H1 (cell line): Measurements from ENCODE around the gene USP13. TPM values are rescaled to one million over a fixed set of nuclear protein-coding genes. Genes with fewer than 3 reads are reported as not detected.

Experiments
- CTCF ChIA-PET: fragments of 300-600 bp; sonication (Branson Sonifier 250); formaldehyde crosslinking; loops from one replicate; lab custom pipeline; 2021; ENCODE audit not compliant: partially characterized antibody; lab: Charles Lee
- POLR2A ChIA-PET: fragments of 300-600 bp; sonication (Branson Sonifier 250); formaldehyde crosslinking; loops from one replicate; lab custom pipeline; 2021; ENCODE audit warnings: inconsistent platforms; ENCODE audit not compliant: partially characterized antibody; lab: Charles Lee
- DNase-seq, 2 experiments: peaks; one replicate each; pipeline versions ENCODE4 v3.0.0 to v3.0.0-alpha.2; 2010 to 2022; ENCODE audit warnings: low spot score in 2 of 2, low read depth in 1 of 2, mixed read lengths in 1 of 2
- FAIRE-seq: peaks from 2 replicates; lab custom pipeline; 2011; peaks lifted over from hg19 to GRCh38; lab: Jason Lieb, UNC
- H2AFZ ChIP-seq: 2 replicates; pipeline ENCODE4 v1.8.1; 2012; ENCODE audit warnings: low read length, inconsistent platforms
- H2AK5ac ChIP-seq: 2 replicates; pipeline ENCODE4 v1.6.1; 2013; ENCODE audit warnings: low read depth, low read length
- H2BK120ac ChIP-seq: replicated peaks from 2 replicates; pipeline ENCODE3; 2013; ENCODE audit warnings: low read depth, low read length, inconsistent platforms
- H2BK12ac ChIP-seq: 2 replicates; pipeline ENCODE4 v1.6.1; 2013; ENCODE audit warnings: low read depth, low read length
- H2BK15ac ChIP-seq: 2 replicates; pipeline ENCODE4 v1.6.1; 2013; ENCODE audit warnings: low read length
- H2BK20ac ChIP-seq: 2 replicates; pipeline ENCODE4 v1.6.1; 2013; ENCODE audit warnings: low read length
- H2BK5ac ChIP-seq: 2 replicates; pipeline ENCODE4 v1.6.1; 2013; ENCODE audit warnings: low read depth, low read length
- H3K14ac ChIP-seq: 2 replicates; pipeline ENCODE4 v1.6.1; 2013; ENCODE audit warnings: inconsistent platforms; ENCODE audit not compliant: insufficient read length
- H3K18ac ChIP-seq: 2 replicates; pipeline ENCODE4 v1.6.1; 2013; ENCODE audit warnings: low read length; ENCODE audit errors: extremely low read depth
- H3K23ac ChIP-seq: 2 replicates; pipeline ENCODE4 v1.6.1; 2013; ENCODE audit warnings: inconsistent platforms; ENCODE audit not compliant: insufficient read length
- H3K23me2 ChIP-seq: 2 replicates; pipeline ENCODE4 v1.6.1; 2013; ENCODE audit warnings: low read depth, low read length
- H3K27ac ChIP-seq: 2 replicates; pipeline ENCODE4 v1.6.1; 2011; ENCODE audit warnings: low read depth, low read length, inconsistent platforms
- H3K27me3 ChIP-seq, 4 experiments: replicated peaks in 1 of 4; 1 replicate in 1 of 4; 2 replicates in 3 of 4; pipeline versions ENCODE4 v1.6.1 to v1.8.1; 2011 to 2013; ENCODE audit warnings: low read length in 3 of 4, mild to moderate bottlenecking in 3 of 4, inconsistent platforms in 2 of 4, mixed read lengths in 2 of 4, moderate library complexity in 1 of 4; ENCODE audit not compliant: control insufficient read depth in 3 of 4, insufficient read depth in 3 of 4; ENCODE audit errors: extremely low read depth in 1 of 4
- H3K36me3 ChIP-seq, 4 experiments: 2 replicates each; pipeline versions ENCODE4 v1.6.1 to v1.8.1; 2011 to 2013; ENCODE audit warnings: mild to moderate bottlenecking in 4 of 4, low read length in 3 of 4, moderate library complexity in 2 of 4, control low read depth in 1 of 4, inconsistent platforms in 1 of 4; ENCODE audit not compliant: insufficient read depth in 4 of 4, control insufficient read depth in 2 of 4
- H3K4ac ChIP-seq: replicated peaks from 2 replicates; pipeline ENCODE3; 2013; ENCODE audit warnings: low read length, low read depth, mixed read lengths, inconsistent platforms; ENCODE audit not compliant: insufficient read length
- H3K4me1 ChIP-seq, 4 experiments: replicated peaks in 1 of 4; 1 replicate in 1 of 4; 2 replicates in 3 of 4; pipeline versions ENCODE4 v1.6.1 to v1.8.1; 2011 to 2013; ENCODE audit warnings: low read length in 3 of 4, inconsistent platforms in 2 of 4, mixed read lengths in 1 of 4; ENCODE audit not compliant: insufficient read depth in 4 of 4, control insufficient read depth in 3 of 4
- H3K4me2 ChIP-seq, 2 experiments: 2 replicates each; pipeline versions ENCODE4 v1.6.1 to v1.8.1; 2011 to 2013; ENCODE audit warnings: low read depth in 2 of 2, low read length in 2 of 2, control low read depth in 1 of 2, inconsistent platforms in 1 of 2, mild to moderate bottlenecking in 1 of 2; ENCODE audit not compliant: insufficient read depth in 1 of 2
- H3K4me3 ChIP-seq, 4 experiments: fragments of 200-600, 300-600 bp in 1 of 4; sonication (generic), shearing (Covaris generic), sonication (Bioruptor Twin) in 1 of 4; 2 replicates each; pipeline versions ENCODE4 v1.5.1 to v1.8.1; 2011 to 2016; ENCODE audit warnings: low read length in 4 of 4, low read depth in 3 of 4, control low read depth in 2 of 4, inconsistent platforms in 2 of 4, mild to moderate bottlenecking in 2 of 4, mixed read lengths in 1 of 4, moderate library complexity in 1 of 4; ENCODE audit not compliant: insufficient read depth in 2 of 4; ENCODE audit errors: extremely low read depth in 1 of 4
- H3K56ac ChIP-seq: replicated peaks from 2 replicates; pipeline ENCODE3; 2013; ENCODE audit warnings: low read depth, mild to moderate bottlenecking, mixed read lengths, low read length, inconsistent platforms; ENCODE audit not compliant: insufficient read length
- H3K79me1 ChIP-seq: 2 replicates; pipeline ENCODE4 v1.6.1; 2013; ENCODE audit warnings: low read depth, low read length, control low read depth
- H3K79me2 ChIP-seq, 2 experiments: 2 replicates each; pipeline versions ENCODE4 v1.6.1 to v1.8.1; 2012 to 2013; ENCODE audit warnings: low read length in 2 of 2, mild to moderate bottlenecking in 2 of 2, inconsistent platforms in 1 of 2; ENCODE audit not compliant: insufficient read depth in 2 of 2, control insufficient read depth in 1 of 2
- H3K9ac ChIP-seq, 4 experiments: replicated peaks in 1 of 4; 1 replicate in 1 of 4; 2 replicates in 3 of 4; pipeline versions ENCODE4 v1.6.1 to v1.8.1; 2011 to 2013; ENCODE audit warnings: low read depth in 3 of 4, low read length in 3 of 4, control low read depth in 2 of 4, mild to moderate bottlenecking in 2 of 4, moderate library complexity in 2 of 4, inconsistent platforms in 1 of 4; ENCODE audit errors: extremely low read depth in 1 of 4
- H3K9me3 ChIP-seq, 2 experiments: 2 replicates each; pipeline versions ENCODE4 v1.6.1 to v1.8.1; 2012 to 2013; ENCODE audit warnings: mild to moderate bottlenecking in 2 of 2, moderate library complexity in 2 of 2, control low read depth in 1 of 2, inconsistent platforms in 1 of 2, low read depth in 1 of 2, low read length in 1 of 2, mixed read lengths in 1 of 2; ENCODE audit not compliant: insufficient read depth in 2 of 2
- H4K20me1 ChIP-seq, 2 experiments: replicated peaks in 1 of 2; 2 replicates each; pipeline versions ENCODE3 to v1.8.1; 2011 to 2013; ENCODE audit warnings: inconsistent platforms in 2 of 2, low read length in 2 of 2, mild to moderate bottlenecking in 1 of 2; ENCODE audit not compliant: insufficient read depth in 2 of 2, control insufficient read depth in 1 of 2
- H4K5ac ChIP-seq: 2 replicates; pipeline ENCODE4 v1.6.1; 2013; ENCODE audit warnings: low read length, low read depth, mixed read lengths, inconsistent platforms; ENCODE audit not compliant: insufficient read length
- H4K8ac ChIP-seq: 2 replicates; pipeline ENCODE4 v1.8.0; 2013; ENCODE audit warnings: mild to moderate bottlenecking, moderate library complexity, low read length, inconsistent platforms; ENCODE audit not compliant: insufficient read depth; ENCODE audit errors: extremely low read depth
- H4K91ac ChIP-seq: replicated peaks from 2 replicates; pipeline ENCODE3; 2013; ENCODE audit warnings: low read length, mixed read lengths, inconsistent platforms; ENCODE audit not compliant: insufficient read length
- CHD1 ChIP-seq: IDR thresholded peaks from 2 replicates; pipeline ENCODE4 v1.6.1; 2012; ENCODE audit warnings: low read depth, low read length, improper control_type of control experiment
- CTBP2 ChIP-seq: IDR thresholded peaks from 2 replicates; pipeline ENCODE4 v1.7.0; 2011; ENCODE audit warnings: borderline replicate concordance, mild to moderate bottlenecking, moderate library complexity, mixed read lengths, low read length; ENCODE audit not compliant: insufficient read depth, insufficient read length
- NANOG ChIP-seq: IDR thresholded peaks from 2 replicates; pipeline ENCODE4 v1.6.1; 2011; ENCODE audit warnings: low read length, low read depth, mild to moderate bottlenecking, inconsistent platforms; ENCODE audit not compliant: insufficient read depth, poor library complexity, severe bottlenecking
- RNF2 ChIP-seq: fragments of 200-900, 300-1000 bp; sonication (generic); IDR thresholded peaks from 2 replicates; pipeline ENCODE4 v1.7.1; 2016; ENCODE audit warnings: borderline replicate concordance, low read depth, mild to moderate bottlenecking, antibody characterized with exemption, low read length; ENCODE audit not compliant: poor library complexity, severe bottlenecking; ENCODE audit errors: missing control alignments
- WGBS, 2 experiments: shearing (Covaris generic) in 1 of 2; methylation state at CpG; one replicate each; pipeline versions ENCODE4 v1.1.6 to v1.1.7; 2013 to 2015; ENCODE audit warnings: low lambda C conversion rate in 2 of 2, mixed read lengths in 2 of 2, inconsistent platforms in 1 of 2, low coverage in 1 of 2, missing lambda C conversion rate in 1 of 2; ENCODE audit not compliant: insufficient replicate concordance in 2 of 2, insufficient coverage in 1 of 2, insufficient read length in 1 of 2; ENCODE audit errors: extremely low coverage in 1 of 2, missing lambda C conversion rate in 1 of 2; 5-methylcytosine and 5-hydroxymethylcytosine counted together
- polyA plus RNA-seq, 7 experiments: library from polyadenylated mRNA; depleted of rRNA in 3 of 7; stranded (reverse) in 5 of 7; unstranded in 2 of 7; fragments of >200 nt in 5 of 7; fragments of 200-250 nt in 2 of 7; gene quantifications; 1 replicate in 5 of 7; 2 replicates in 1 of 7; 4 replicates in 1 of 7; pipeline versions ENCODE4 v1.2.1 to v1.2.3, GENCODE V29; 2011 to 2013; ENCODE audit warnings: missing spikeins in 2 of 7, mixed read lengths in 2 of 7
- total RNA-seq: library from RNA; stranded (reverse); fragmentation: NEBNext Ultra II Directional; extraction: Animal tissue kit (Norgen Biotek cat#: 25700); gene quantifications from 2 replicates; pipeline ENCODE4 v1.2.1, GENCODE V29; 2021
- TF ChIP-seq, protein P1 (sequence below): IDR thresholded peaks from 2 replicates; pipeline ENCODE4 v1.6.1; 2011; ENCODE audit warnings: low read depth, mild to moderate bottlenecking, low read length; ENCODE audit not compliant: insufficient read depth

The USP13 gene
- total and polyA plus RNA-seq, 2 of the 8 experiments (the other 6 are each of a cell fraction or from before 2014, with no cell fraction given): 7.9 to 25.9 TPM

DNA sequence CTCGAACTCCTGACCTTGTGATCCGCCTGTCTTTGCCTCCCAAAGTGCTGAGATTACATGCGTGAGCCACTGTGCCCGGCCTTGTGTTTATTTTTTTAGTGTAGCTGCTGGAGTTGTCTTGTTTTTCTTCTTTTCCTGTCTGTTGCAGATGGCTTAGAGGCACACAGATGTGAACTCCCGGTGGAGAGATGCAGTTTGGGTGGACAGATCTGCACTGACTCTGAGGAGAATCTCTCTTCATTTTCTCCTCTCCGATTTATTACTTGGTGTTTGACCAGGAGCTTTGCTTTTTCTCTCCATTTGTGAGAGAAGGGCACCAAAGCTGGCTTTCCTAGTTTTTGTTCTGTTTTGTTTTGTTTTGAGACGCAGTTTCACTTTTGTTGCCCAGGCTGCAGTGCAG is 62.7 kb downstream of the USP13 start:
- no peak for FAIRE-seq
- 80% methylated on average over 6 of the region's 7 CpGs; no CpG with 5 or more reads in 1 of the 2 experiments for WGBS, 2 experiments
- CTCF ChIA-PET: interaction anchor here (1.5 kb wide), 1 partner anchor 66 kb away, joined by 3 read pairs; no protein-coding TSS in a partner anchor
- peaks cover 3 to 14% (median 8%) of the 10 kb centered on the region in 4 experiments; a peak in 5 of 7 replicates for H3K4me1 ChIP-seq
- H4K5ac ChIP-seq: no peak overlapping the region
- H3K18ac ChIP-seq: no peak overlapping the region
- H2BK5ac ChIP-seq: no peak overlapping the region
- no peak overlapping the region for H4K8ac ChIP-seq
- H3K56ac ChIP-seq: no peak overlapping the region
- H3K9ac ChIP-seq: no peak overlapping the region
- H3K79me1 ChIP-seq: peaks cover 2% of the 10 kb centered on the region; the same call in 1 of the 2 replicates
- no peaks in the 10 kb centered on the region for H3K9me3 ChIP-seq
- no peak overlapping the region for H2AFZ ChIP-seq
- no peak overlapping the region for H2AK5ac ChIP-seq
- H3K79me2 ChIP-seq: no peaks in the 10 kb centered on the region; a peak in 1 of 4 replicates
- H4K20me1 ChIP-seq: no peaks in the 10 kb centered on the region
- H4K91ac ChIP-seq: no peak overlapping the region
- TF ChIP-seq RNF2: no peak
- TF ChIP-seq, protein P1, sequence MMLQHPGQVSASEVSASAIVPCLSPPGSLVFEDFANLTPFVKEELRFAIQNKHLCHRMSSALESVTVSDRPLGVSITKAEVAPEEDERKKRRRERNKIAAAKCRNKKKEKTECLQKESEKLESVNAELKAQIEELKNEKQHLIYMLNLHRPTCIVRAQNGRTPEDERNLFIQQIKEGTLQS: no peak
- no peak for TF ChIP-seq CTBP2
- TF ChIP-seq NANOG: no peak
- no peak for TF ChIP-seq CHD1
- TF ChIP-seq, all 59 proteins: peak for 0
- H3K4ac ChIP-seq: no peak overlapping the region
- H3K36me3 ChIP-seq: no peaks in the 10 kb centered on the region; a peak in 2 of 8 replicates
- no peak overlapping the region for H3K14ac ChIP-seq
- H2BK12ac ChIP-seq: no peak overlapping the region
- POLR2A ChIA-PET: no interaction called here
- H3K4me3 ChIP-seq: no peak overlapping the region
- H3K23me2 ChIP-seq: no peaks in the 10 kb centered on the region
- H3K27me3 ChIP-seq: no peaks in the 10 kb centered on the region
- no peak overlapping the region for H3K4me2 ChIP-seq
- no peak overlapping the region for H3K23ac ChIP-seq
- H3K27ac ChIP-seq: no peak overlapping the region
- H2BK15ac ChIP-seq: no peak overlapping the region
- H2BK20ac ChIP-seq: no peak overlapping the region
- H2BK120ac ChIP-seq: no peak overlapping the region
- no peak for DNase-seq
